Calu3 (cell line): Measurements from ENCODE around the gene FILIP1L. TPM values are rescaled to one million over a fixed set of nuclear protein-coding genes. Genes with fewer than 3 reads are reported as not detected.

Experiments used
- BruUV-seq: library from RNA; stranded (reverse); fragments of 400-500 nt; replicated peaks from 2 replicates; lab custom pipeline; 2021; lab: Mats Ljungman, UMichigan
- CTCF ChIA-PET: fragments of 300-600 bp; sonication (Branson Sonifier 250); formaldehyde crosslinking; loops from one replicate; lab custom pipeline; 2022; ENCODE audit warnings: antibody characterized with exemption; lab: Charles Lee
- DNase-seq: peaks from one replicate; pipeline ENCODE4 v3.0.0; 2022
- H3K27ac Mint-ChIP-seq: one replicate; pipeline ENCODE4 v1.8.0; 2022; ENCODE audit warnings: mixed read lengths; ENCODE audit not compliant: unreplicated experiment
- H3K27me3 Mint-ChIP-seq: one replicate; pipeline ENCODE4 v1.8.0; 2022; ENCODE audit warnings: mixed read lengths; ENCODE audit not compliant: unreplicated experiment
- H3K36me3 Mint-ChIP-seq: one replicate; pipeline ENCODE4 v1.8.0; 2022; ENCODE audit warnings: mild to moderate bottlenecking, moderate library complexity, mixed read lengths; ENCODE audit not compliant: insufficient read depth, unreplicated experiment
- H3K4me1 Mint-ChIP-seq: one replicate; pipeline ENCODE4 v1.8.0; 2022; ENCODE audit warnings: mild to moderate bottlenecking, low read depth, mixed read lengths; ENCODE audit not compliant: unreplicated experiment
- H3K4me3 Mint-ChIP-seq: one replicate; pipeline ENCODE4 v1.8.0; 2022; ENCODE audit warnings: mild to moderate bottlenecking, low read depth, moderate library complexity, mixed read lengths; ENCODE audit not compliant: unreplicated experiment
- H3K9me3 Mint-ChIP-seq: one replicate; pipeline ENCODE4 v1.8.0; 2022; ENCODE audit warnings: low read depth, mixed read lengths; ENCODE audit not compliant: unreplicated experiment
- intact Hi-C: fragments of 100-400 bp; cut with micrococcal nuclease; formaldehyde crosslinking; loops from one replicate; pipeline ENCODE4 v1.10.0; 2022; ENCODE audit not compliant: unreplicated experiment
- microRNA-seq: library from miRNA; unstranded; fragments of <30 nt; microRNA quantifications from one replicate; pipeline ENCODE4 v1.2.0, GENCODE V29; 2022
- total RNA-seq: library from RNA; stranded (reverse); gene quantifications from 2 replicates; pipeline ENCODE4 v1.2.3, GENCODE V29; 2022
- TF ChIP-seq, protein P1 (sequence below): fragments of 200-600 bp; IDR thresholded peaks from one replicate; pipeline ENCODE4 v1.8.0; 2022; ENCODE audit warnings: antibody characterized with exemption; ENCODE audit not compliant: unreplicated experiment

Gene FILIP1L
- total RNA-seq, 1 experiment from 2014 or later = 5.2 TPM

GRCh38 chr3:99799422-99799821 is 314.9 kb downstream of the FILIP1L start:
- no TSS peak for BruUV-seq
- intact Hi-C loops = no loop called here
- no peak for DNase-seq
- Mint-ChIP-seq H3K27ac (no peak overlapping the region), H3K36me3 (no peaks in the 10 kb centered on the region), H3K9me3 (peaks cover 3% of the 10 kb centered on the region), H3K4me3 (no peak overlapping the region), H3K27me3 (no peaks in the 10 kb centered on the region), H3K4me1 (no peaks in the 10 kb centered on the region)
- CTCF ChIA-PET = no interaction called here
- TF ChIP-seq, protein P1, sequence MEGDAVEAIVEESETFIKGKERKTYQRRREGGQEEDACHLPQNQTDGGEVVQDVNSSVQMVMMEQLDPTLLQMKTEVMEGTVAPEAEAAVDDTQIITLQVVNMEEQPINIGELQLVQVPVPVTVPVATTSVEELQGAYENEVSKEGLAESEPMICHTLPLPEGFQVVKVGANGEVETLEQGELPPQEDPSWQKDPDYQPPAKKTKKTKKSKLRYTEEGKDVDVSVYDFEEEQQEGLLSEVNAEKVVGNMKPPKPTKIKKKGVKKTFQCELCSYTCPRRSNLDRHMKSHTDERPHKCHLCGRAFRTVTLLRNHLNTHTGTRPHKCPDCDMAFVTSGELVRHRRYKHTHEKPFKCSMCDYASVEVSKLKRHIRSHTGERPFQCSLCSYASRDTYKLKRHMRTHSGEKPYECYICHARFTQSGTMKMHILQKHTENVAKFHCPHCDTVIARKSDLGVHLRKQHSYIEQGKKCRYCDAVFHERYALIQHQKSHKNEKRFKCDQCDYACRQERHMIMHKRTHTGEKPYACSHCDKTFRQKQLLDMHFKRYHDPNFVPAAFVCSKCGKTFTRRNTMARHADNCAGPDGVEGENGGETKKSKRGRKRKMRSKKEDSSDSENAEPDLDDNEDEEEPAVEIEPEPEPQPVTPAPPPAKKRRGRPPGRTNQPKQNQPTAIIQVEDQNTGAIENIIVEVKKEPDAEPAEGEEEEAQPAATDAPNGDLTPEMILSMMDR = no peak

GRCh38 chr3:99795573-99795972 is 318.7 kb downstream of the FILIP1L start:
- BruUV-seq = no TSS peak
- Mint-ChIP-seq H3K36me3 (no peaks in the 10 kb centered on the region), H3K27ac (no peak overlapping the region), H3K4me1 (no peaks in the 10 kb centered on the region), H3K27me3 (no peaks in the 10 kb centered on the region), H3K4me3 (no peak overlapping the region), H3K9me3 (no peaks in the 10 kb centered on the region)
- CTCF ChIA-PET = no interaction called here
- intact Hi-C loops = no loop called here
- TF ChIP-seq, protein P1 = no peak
- DNase-seq = no peak

DNA sequence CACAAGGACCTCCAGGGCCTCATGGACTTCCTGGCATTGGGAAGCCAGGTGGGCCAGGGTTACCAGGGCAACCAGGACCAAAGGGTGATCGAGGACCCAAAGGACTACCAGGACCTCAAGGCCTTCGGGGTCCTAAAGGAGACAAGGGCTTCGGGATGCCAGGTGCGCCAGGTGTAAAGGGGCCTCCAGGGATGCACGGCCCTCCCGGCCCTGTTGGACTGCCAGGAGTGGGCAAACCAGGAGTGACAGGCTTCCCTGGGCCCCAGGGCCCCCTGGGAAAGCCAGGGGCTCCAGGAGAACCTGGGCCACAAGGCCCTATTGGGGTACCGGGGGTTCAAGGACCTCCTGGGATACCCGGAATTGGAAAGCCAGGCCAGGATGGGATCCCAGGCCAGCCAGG is 319.8 kb downstream of the FILIP1L start:
- DNase-seq = no peak
- Mint-ChIP-seq H3K4me3 (no peak overlapping the region), H3K9me3 (no peaks in the 10 kb centered on the region), H3K36me3 (no peaks in the 10 kb centered on the region), H3K4me1 (no peaks in the 10 kb centered on the region), H3K27ac (no peak overlapping the region), H3K27me3 (no peaks in the 10 kb centered on the region)
- CTCF ChIA-PET = no interaction called here
- intact Hi-C loops = no loop called here
- TF ChIP-seq, protein P1 = no peak
- no TSS peak for BruUV-seq

GRCh38 chr3:99789011-99789721 is 325.1 kb downstream of the FILIP1L start:
- Mint-ChIP-seq H3K27me3 (no peaks in the 10 kb centered on the region), H3K4me1 (no peaks in the 10 kb centered on the region), H3K4me3 (no peak overlapping the region), H3K9me3 (no peaks in the 10 kb centered on the region), H3K27ac (no peak overlapping the region), H3K36me3 (no peaks in the 10 kb centered on the region)
- BruUV-seq = no TSS peak
- intact Hi-C loops = no loop called here
- TF ChIP-seq, protein P1 = peak; percentile 31
- DNase-seq = peak; percentile 41
- CTCF ChIA-PET = interaction anchor here (0.9 kb wide), 1 partner anchor 495 kb away, joined by 3 read pairs; no protein-coding TSS in a partner anchor

Small RNA genes lying within 50 kb of the gene (microRNA-seq; reads per million reads assigned to microRNA genes)
- gene MIR3921 = not detected

Other genes with a start within 250 kb of the FILIP1L start
- 26.1 and 27.6 TPM in 2 replicates for gene TBC1D23, start 146.5 kb upstream of the FILIP1L start, total RNA-seq
- gene NIT2, start 220.3 kb upstream of the FILIP1L start, total RNA-seq = 55.9 and 57.4 TPM in 2 replicates